Measurements from ENCODE around the gene GRIK1.

GRIK1 gene

GRCh38 chr21:29718081-29718815 lies 221.5 kb downstream of the GRIK1 start:
- no peak for DNase-seq (ENCODE audit: low read depth)

- DNase-seq (ENCODE audit: low read depth) = no peak
Measured at GRCh38 chr21:29717659-29718058, 222.1 kb downstream of the GRIK1 start.

- no peak for DNase-seq (ENCODE audit: low read depth)
Measured at GRCh38 chr21:29716753-29717152, 223.0 kb downstream of the GRIK1 start.

DNA sequence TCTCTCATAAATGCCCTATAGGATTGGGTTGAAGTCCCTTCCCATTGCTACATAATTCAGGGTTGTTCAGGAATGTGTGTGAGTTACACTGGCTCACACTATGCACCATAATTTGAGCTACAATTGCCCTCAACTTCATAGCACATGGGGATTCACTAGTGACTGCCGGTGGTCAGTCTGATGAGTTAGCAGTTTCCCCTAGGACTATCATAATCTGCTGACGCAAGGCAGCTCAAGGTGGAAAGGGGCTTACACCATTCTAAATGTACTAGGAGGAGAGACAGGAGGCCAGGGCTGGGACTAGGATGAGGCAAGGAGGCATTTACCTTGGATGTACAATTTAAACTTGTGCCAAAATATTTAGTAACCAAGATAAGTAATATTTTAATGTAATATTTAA lies 224.7 kb downstream of the GRIK1 start:
- no peak for DNase-seq (ENCODE audit: low read depth)

GRCh38 chr21:29712818-29713217 lies 227.0 kb downstream of the GRIK1 start:
- DNase-seq (ENCODE audit: low read depth) = no peak

DNA sequence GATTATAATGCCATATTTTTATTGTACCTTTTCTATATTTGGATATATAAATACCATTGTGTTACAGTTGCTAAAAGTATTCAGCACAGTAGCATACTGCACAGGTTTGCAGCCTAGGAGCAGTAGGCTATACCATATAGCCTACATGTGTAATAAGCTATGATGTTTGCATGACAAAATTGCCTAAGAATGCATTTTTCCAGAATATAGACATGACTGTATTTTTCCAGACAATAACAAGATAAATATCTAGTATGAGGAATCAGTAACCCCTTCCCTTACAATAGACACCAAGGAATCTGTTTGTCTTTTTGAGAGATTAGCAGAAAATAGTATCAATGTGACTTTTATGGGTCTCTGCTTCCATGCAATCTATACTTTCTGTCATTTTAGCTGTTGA lies 228.6 kb downstream of the GRIK1 start:
- no peak for DNase-seq (ENCODE audit: low read depth)

DNA sequence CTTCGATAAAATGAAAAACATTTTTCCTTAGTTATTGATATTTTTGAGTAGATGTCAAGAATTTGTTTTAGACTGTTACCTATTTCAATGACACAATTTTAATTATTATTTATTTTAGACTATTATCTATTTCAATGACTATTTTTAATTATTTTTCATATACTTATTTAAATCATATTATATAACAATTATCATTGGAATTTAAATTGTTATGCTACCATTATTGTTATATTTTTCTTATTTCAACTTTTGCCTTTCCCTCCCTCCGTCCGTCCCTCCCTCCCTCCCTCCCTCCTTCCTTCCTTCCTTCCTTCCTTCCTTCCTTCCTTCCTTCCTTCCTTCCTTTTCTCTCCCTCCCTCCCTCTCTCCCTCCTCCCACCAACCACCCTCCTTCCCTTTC lies 229.3 kb downstream of the GRIK1 start:
- no peak for DNase-seq (ENCODE audit: low read depth)

DNA sequence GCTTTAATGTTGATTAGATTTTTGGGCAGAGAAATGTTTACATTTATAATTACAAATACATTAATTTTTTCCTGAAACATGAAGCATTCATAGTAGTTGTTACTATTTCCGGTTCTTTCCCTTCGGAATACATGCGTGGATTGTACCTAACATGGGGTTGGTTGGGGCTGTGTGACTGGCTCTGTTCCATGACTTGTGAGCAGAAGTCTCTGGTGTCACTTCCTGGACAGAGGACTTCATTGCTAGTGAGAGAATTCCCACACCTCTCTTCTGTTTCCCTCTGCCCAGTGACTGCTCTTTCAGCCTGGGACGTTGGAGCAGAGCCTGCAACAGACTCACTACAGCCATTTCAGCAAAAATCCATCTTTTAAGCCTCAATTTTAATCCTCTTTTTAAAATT lies 231.4 kb downstream of the GRIK1 start:
- DNase-seq (ENCODE audit: low read depth) = no peak

DNA sequence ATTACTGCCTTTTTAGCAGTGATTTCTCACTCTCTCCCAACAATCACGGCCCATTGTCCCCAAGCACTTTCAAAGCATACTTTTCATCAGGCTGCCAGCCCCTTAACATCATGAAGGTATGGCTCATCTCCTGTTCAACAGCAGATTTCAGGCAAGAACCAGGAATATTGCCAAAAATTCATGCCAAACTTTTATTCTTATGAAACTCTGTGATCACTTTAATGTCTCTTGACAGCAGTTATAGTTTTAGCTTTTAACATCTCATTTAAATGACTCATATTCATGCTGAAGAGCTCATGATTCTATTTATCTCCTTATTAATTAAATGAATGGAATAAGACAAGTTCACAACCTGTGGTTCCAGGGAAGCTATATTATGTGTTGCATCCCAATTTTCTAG lies 235.1 kb downstream of the GRIK1 start:
- DNase-seq (ENCODE audit: low read depth) = no peak

- DNase-seq (ENCODE audit: low read depth) = no peak
Measured at GRCh38 chr21:29701676-29702075, 238.1 kb downstream of the GRIK1 start.

- no peak for DNase-seq (ENCODE audit: low read depth)
Measured at GRCh38 chr21:29697555-29698193, 242.1 kb downstream of the GRIK1 start.

- no peak for DNase-seq (ENCODE audit: low read depth)
Measured at GRCh38 chr21:29696937-29697336, 242.9 kb downstream of the GRIK1 start.

- no peak for DNase-seq (ENCODE audit: low read depth)
Measured at GRCh38 chr21:29691616-29692491, 247.9 kb downstream of the GRIK1 start.

DNA sequence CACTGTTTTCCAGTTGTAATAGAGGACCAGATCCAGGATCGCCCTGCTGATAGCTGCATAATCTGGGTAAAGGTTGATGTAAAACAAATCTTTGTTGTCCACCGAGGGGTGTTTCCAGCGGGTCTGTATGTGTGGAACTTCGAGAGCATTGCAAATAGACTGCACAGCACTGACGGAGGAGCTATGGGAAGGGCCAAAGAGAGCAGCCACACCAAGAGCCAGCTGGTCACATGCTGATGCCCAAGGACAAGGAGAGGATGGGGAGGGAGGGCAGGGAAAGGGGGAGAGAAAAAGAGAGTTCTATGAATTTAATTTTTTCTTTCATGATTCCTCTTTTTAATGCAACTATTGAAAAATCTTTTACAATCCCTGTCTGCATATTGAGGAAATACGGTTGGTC lies 250.0 kb downstream of the GRIK1 start:
- no peak for DNase-seq (ENCODE audit: low read depth)

DNA sequence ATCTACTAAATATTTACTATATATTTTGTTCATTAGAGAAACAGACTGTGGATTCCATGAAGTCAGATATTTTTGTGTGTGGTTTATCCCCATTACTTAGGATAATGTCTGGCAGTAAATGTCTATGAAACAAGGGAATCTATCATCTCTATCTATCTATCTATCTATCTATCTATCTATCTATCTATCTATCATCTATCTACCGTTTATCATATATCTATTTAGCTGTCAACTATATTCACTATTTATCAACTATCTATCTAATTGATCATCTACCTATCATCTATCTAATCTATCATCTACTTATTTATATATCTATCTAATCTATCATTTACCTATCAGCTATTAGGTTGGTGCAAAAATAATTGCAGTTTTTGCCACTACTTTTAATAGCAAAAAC lies 255.7 kb downstream of the GRIK1 start:
- no peak for DNase-seq (ENCODE audit: low read depth)

- DNase-seq (ENCODE audit: low read depth) = no peak
Measured at GRCh38 chr21:29682800-29683199, 257.0 kb downstream of the GRIK1 start.

DNA sequence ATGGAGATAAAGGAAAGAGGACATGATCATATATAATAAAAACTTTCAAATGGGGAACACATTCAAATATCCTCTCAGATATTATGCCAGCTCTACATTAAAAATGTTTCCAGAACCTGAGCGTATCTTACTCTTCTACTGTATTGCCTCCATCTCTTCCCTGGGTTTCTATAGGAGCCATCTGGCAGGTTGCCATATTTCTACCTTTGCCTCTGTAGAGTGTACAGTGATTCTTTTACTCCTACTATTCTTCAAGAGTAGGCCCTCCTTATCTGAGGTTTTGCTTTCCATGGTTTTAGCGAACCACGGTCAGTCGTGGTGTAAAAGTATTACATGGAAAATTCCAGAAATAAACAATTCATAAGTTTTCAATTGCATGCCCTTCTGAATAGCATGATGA lies 259.5 kb downstream of the GRIK1 start:
- DNase-seq (ENCODE audit: low read depth) = no peak

DNA sequence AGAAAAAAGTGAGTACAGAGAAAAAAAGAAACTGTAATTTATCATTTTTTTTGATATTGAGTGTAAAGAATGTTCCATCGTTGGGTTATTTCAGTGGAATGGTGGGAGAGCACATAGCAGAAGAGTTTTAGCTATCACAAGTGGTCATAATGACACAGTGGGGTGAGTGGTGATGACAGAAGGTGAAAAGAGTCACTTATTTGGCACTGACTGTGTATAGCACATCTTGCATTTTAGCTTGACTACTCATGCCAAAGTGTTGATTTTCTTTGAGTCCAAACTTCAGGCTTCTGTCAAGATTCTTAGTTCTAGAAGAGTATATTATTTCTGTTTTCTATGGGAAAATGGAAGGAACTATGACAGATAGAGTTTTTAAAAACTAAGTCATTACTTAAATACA lies 261.2 kb downstream of the GRIK1 start:
- DNase-seq (ENCODE audit: low read depth) = no peak

DNA sequence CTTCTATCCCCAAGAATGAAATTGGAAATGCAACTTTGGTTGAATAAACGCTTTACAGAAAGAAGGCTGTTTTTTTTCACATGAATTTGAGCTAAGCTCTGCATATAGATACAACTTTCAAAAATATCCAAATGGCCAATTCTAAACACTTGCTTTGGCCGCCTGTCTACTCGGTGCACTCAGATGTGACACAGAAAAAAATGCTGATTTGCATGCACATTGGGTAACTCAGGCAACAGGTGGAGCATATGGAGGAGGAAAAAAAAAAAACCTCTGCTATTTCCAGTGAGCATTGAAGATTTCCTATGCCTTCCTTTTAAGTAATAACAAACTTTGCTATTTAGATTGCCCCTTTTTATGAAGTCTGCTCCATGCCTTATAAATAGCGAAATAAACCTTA lies 262.5 kb downstream of the GRIK1 start:
- no peak for DNase-seq (ENCODE audit: low read depth)

- DNase-seq (ENCODE audit: low read depth) = no peak
Measured at GRCh38 chr21:29676395-29676794, 263.4 kb downstream of the GRIK1 start.

DNA sequence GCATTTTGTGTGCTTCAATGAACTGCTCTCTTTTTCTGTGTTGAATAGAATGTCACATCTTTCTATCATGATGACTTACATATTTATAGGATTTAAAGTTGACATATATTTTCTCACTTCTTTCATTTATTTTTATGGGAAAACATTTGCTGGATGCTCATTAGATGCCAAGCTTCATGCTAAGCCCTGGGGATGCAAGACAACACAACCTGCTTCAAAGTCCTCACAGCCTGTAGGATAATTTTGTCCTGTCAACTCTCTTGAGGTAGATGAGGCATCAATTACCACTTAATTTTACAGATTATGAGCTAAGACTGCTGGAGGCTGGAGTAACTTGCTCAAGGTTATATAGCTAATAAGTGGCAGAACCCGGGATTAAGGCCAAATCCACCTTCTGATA lies 264.3 kb downstream of the GRIK1 start:
- no peak for DNase-seq (ENCODE audit: low read depth)

DNA sequence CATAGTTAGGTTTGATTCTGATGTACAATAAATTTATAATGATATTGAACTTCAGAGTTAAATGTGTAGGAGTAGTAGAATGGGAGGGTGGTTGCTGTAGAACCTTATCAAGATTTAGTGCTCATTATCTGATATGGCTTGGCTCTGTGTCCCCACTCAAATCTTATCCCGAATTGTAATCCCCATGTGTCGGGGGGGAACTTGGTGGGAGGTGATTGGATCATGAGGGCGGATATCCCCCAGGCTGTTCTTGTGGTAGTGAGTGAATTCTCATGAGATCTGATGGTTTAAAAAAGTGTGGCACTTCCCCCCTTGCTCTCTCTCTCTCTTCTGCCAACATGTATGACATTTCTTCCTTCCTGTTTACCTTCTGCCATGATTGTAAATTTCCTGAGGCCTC lies 265.5 kb downstream of the GRIK1 start:
- no peak for DNase-seq (ENCODE audit: low read depth)

- DNase-seq (ENCODE audit: low read depth) = no peak
Measured at GRCh38 chr21:29673096-29673610, 266.6 kb downstream of the GRIK1 start.
